ENCODE results near the gene EPB41L3.
"Not testable (repeated sequence)": the region's sequence is repeated elsewhere in the genome, so short reads cannot be mapped to it uniquely, and the experiment has no call there.

EPB41L3 gene

GRCh38 chr18:5530629-5531178 is 13.1 kb downstream of the EPB41L3 start:
- DNase-seq, result no peak

- no peak for DNase-seq
Observed at GRCh38 chr18:5529471-5529870, 14.3 kb downstream of the EPB41L3 start.

GRCh38 chr18:5527603-5528002 is 16.2 kb downstream of the EPB41L3 start:
- no peak for DNase-seq

GRCh38 chr18:5524660-5525059 is 19.1 kb downstream of the EPB41L3 start:
- no peak for DNase-seq

GRCh38 chr18:5521000-5521399 is 22.8 kb downstream of the EPB41L3 start:
- DNase-seq, result no peak

GRCh38 chr18:5520464-5520863 is 23.3 kb downstream of the EPB41L3 start:
- no peak for DNase-seq

- DNase-seq, result no peak
Observed at GRCh38 chr18:5519448-5520298, 24.1 kb downstream of the EPB41L3 start.

- no peak for DNase-seq
Observed at GRCh38 chr18:5518899-5519371, 24.9 kb downstream of the EPB41L3 start.

- DNase-seq, result no peak
Observed at GRCh38 chr18:5518179-5518770, 25.5 kb downstream of the EPB41L3 start.

- DNase-seq, result no peak
Observed at GRCh38 chr18:5516841-5517240, 27.0 kb downstream of the EPB41L3 start.

- DNase-seq, result no peak
Observed at GRCh38 chr18:5515011-5515784, 28.6 kb downstream of the EPB41L3 start.

- no peak for DNase-seq
Observed at GRCh38 chr18:5513947-5514346, 29.9 kb downstream of the EPB41L3 start.

- no peak for DNase-seq
Observed at GRCh38 chr18:5512176-5512575, 31.6 kb downstream of the EPB41L3 start.

GRCh38 chr18:5511541-5511940 is 32.3 kb downstream of the EPB41L3 start:
- not testable (repeated sequence) for DNase-seq

- no peak for DNase-seq
Observed at GRCh38 chr18:5510135-5510846, 33.5 kb downstream of the EPB41L3 start.

GRCh38 chr18:5508821-5509220 is 35.0 kb downstream of the EPB41L3 start:
- no peak for DNase-seq

- DNase-seq, result no peak
Observed at GRCh38 chr18:5507756-5508155, 36.0 kb downstream of the EPB41L3 start.

- no peak for DNase-seq
Observed at GRCh38 chr18:5506174-5506573, 37.6 kb downstream of the EPB41L3 start.

- DNase-seq, result no peak
Observed at GRCh38 chr18:5503740-5504139, 40.1 kb downstream of the EPB41L3 start.

- DNase-seq, result no peak
Observed at GRCh38 chr18:5500158-5500939, 43.4 kb downstream of the EPB41L3 start.

- no peak for DNase-seq
Observed at GRCh38 chr18:5498452-5498851, 45.3 kb downstream of the EPB41L3 start.

- DNase-seq, result no peak
Observed at GRCh38 chr18:5496305-5496704, 47.5 kb downstream of the EPB41L3 start.

All from activated gamma-delta T cell (primary cell).